ENCODE results near the gene RASGRF1. TPM values are rescaled to one million over a fixed set of nuclear protein-coding genes. Genes with fewer than 3 reads are reported as not detected.

RASGRF1 gene
- total RNA-seq, 2 experiments from 2014 or later: not detected

GRCh38 chr15:78913012-78913411 is 177.6 kb downstream of the RASGRF1 start:
- Histone ChIP-seq H3K4me3 (ENCODE audit: low read length) (no peak overlapping the region), H3K27ac (ENCODE audit: low read depth in 1 of 2, low read length in 2 of 2) (no peak overlapping the region), H3K36me3 (ENCODE audit: insufficient read depth, low read length) (peaks cover 73% of the 10 kb centered on the region), H3K9me3 (ENCODE audit: control insufficient read depth in 1 of 2, insufficient read depth in 1 of 2, low read length in 2 of 2) (no peaks in the 10 kb centered on the region), H3K4me1 (ENCODE audit: insufficient read depth, low read length) (peaks cover 15% of the 10 kb centered on the region), H3K27me3 (ENCODE audit: control insufficient read depth in 1 of 2, insufficient read depth in 2 of 2, low read length in 2 of 2) (no peaks in the 10 kb centered on the region)
- ChIA-PET POLR2A (no interaction called here), CTCF (no interaction called here)
- DNase-seq (no peak), ATAC-seq (ENCODE audit: poor library complexity) (no peak)
- intact Hi-C loops (cut with DNase I, micrococcal nuclease): loop anchor here in 1 of 2 experiments (5.0 kb wide), 1 partner anchor 269 kb away; no protein-coding TSS in a partner anchor
- TF ChIP-seq CTCF (IDR thresholded peaks at IDR 0.05): no peak
- peaks cover 85% of the 10 kb centered on the region for H3K36me3 Mint-ChIP-seq (ENCODE audit: low read depth)
- no peak overlapping the region for H3K4me3 Mint-ChIP-seq
- no peak overlapping the region for H3K27ac Mint-ChIP-seq
- H3K4me1 Mint-ChIP-seq (ENCODE audit: low read depth): peaks cover 18% of the 10 kb centered on the region
- H3K27me3 Mint-ChIP-seq: no peaks in the 10 kb centered on the region
- no peaks in the 10 kb centered on the region for H3K9me3 Mint-ChIP-seq

- no peak for DNase-seq
- no peak for TF ChIP-seq CTCF (IDR thresholded peaks at IDR 0.05)
- Histone ChIP-seq H3K27me3 (ENCODE audit: control insufficient read depth in 1 of 2, insufficient read depth in 2 of 2, low read length in 2 of 2) (no peaks in the 10 kb centered on the region), H3K36me3 (ENCODE audit: insufficient read depth, low read length) (peaks cover 71% of the 10 kb centered on the region), H3K4me3 (ENCODE audit: low read length) (no peak overlapping the region), H3K4me1 (ENCODE audit: insufficient read depth, low read length) (peaks cover 15% of the 10 kb centered on the region), H3K27ac (ENCODE audit: low read depth in 1 of 2, low read length in 2 of 2) (no peak overlapping the region), H3K9me3 (ENCODE audit: control insufficient read depth in 1 of 2, insufficient read depth in 1 of 2, low read length in 2 of 2) (no peaks in the 10 kb centered on the region)
- ChIA-PET CTCF (no interaction called here), POLR2A (no interaction called here)
- Mint-ChIP-seq H3K36me3 (ENCODE audit: low read depth) (peaks cover 86% of the 10 kb centered on the region), H3K9me3 (no peaks in the 10 kb centered on the region), H3K4me3 (no peak overlapping the region), H3K27ac (peak overlapping the region; percentile 0), H3K27me3 (no peaks in the 10 kb centered on the region), H3K4me1 (ENCODE audit: low read depth) (peaks cover 25% of the 10 kb centered on the region)
- intact Hi-C loops (cut with DNase I, micrococcal nuclease): loop anchor here in 1 of 2 experiments (5.0 kb wide), 1 partner anchor 270 kb away; no protein-coding TSS in a partner anchor
- no peak for ATAC-seq (ENCODE audit: poor library complexity)
These were observed 178.3 kb downstream of the RASGRF1 start for GRCh38 chr15:78912316-78912715.

- intact Hi-C loops (cut with DNase I, micrococcal nuclease): loop anchor here in 1 of 2 experiments (5.0 kb wide), 1 partner anchor 272 kb away; no protein-coding TSS in a partner anchor
- ATAC-seq (ENCODE audit: poor library complexity): no peak
- Mint-ChIP-seq H3K4me1 (ENCODE audit: low read depth) (peaks cover 28% of the 10 kb centered on the region), H3K27me3 (no peaks in the 10 kb centered on the region), H3K27ac (peak overlapping the region; percentile 10), H3K36me3 (ENCODE audit: low read depth) (peaks cover 93% of the 10 kb centered on the region), H3K9me3 (no peaks in the 10 kb centered on the region), H3K4me3 (no peak overlapping the region)
- CTCF ChIA-PET: interaction anchor here (1.1 kb wide), 1 partner anchor 274 kb away, joined by 6 read pairs; no protein-coding TSS in a partner anchor
- POLR2A ChIA-PET: no interaction called here
- Histone ChIP-seq H3K4me3 (ENCODE audit: low read length) (no peak overlapping the region), H3K4me1 (ENCODE audit: insufficient read depth, low read length) (peaks cover 15% of the 10 kb centered on the region), H3K9me3 (ENCODE audit: control insufficient read depth in 1 of 2, insufficient read depth in 1 of 2, low read length in 2 of 2) (no peaks in the 10 kb centered on the region), H3K36me3 (ENCODE audit: insufficient read depth, low read length) (peaks cover 83% of the 10 kb centered on the region), H3K27ac (ENCODE audit: low read depth in 1 of 2, low read length in 2 of 2) (no peak overlapping the region), H3K27me3 (ENCODE audit: control insufficient read depth in 1 of 2, insufficient read depth in 2 of 2, low read length in 2 of 2) (no peaks in the 10 kb centered on the region)
- no peak for DNase-seq
- no peak for TF ChIP-seq CTCF (IDR thresholded peaks at IDR 0.05)
These were observed 180.3 kb downstream of the RASGRF1 start for GRCh38 chr15:78910271-78910670.

Other genes starting within 250 kb of the RASGRF1 start
- 100 to 1,000 TPM; 463 to 496 TPM for gene MORF4L1, start 217.9 kb downstream of the RASGRF1 start, total RNA-seq
- gene CTSH, start 145.7 kb downstream of the RASGRF1 start, total RNA-seq: 10 to 100 TPM; 11.1 to 11.4 TPM
- gene ANKRD34C, start 191.9 kb upstream of the RASGRF1 start, total RNA-seq: not detected
- gene TMED3, start 220.3 kb upstream of the RASGRF1 start, total RNA-seq: 10 to 100 TPM; 12.2 to 12.7 TPM